Central memory CD4-positive, alpha-beta T cell (primary cell): ENCODE data around the gene SMIM36.
"Not testable (repeated sequence)": the region's sequence is repeated elsewhere in the genome, so short reads cannot be mapped to it uniquely, and the experiment has no call there.

Experiments used
- DNase-seq: peaks from one replicate; pipeline ENCODE4 v3.0.0; 2022

SMIM36 gene

GRCh38 chr17:55454906-55455474, 56.3 kb downstream of the SMIM36 start:
- DNase-seq, result no peak

DNA sequence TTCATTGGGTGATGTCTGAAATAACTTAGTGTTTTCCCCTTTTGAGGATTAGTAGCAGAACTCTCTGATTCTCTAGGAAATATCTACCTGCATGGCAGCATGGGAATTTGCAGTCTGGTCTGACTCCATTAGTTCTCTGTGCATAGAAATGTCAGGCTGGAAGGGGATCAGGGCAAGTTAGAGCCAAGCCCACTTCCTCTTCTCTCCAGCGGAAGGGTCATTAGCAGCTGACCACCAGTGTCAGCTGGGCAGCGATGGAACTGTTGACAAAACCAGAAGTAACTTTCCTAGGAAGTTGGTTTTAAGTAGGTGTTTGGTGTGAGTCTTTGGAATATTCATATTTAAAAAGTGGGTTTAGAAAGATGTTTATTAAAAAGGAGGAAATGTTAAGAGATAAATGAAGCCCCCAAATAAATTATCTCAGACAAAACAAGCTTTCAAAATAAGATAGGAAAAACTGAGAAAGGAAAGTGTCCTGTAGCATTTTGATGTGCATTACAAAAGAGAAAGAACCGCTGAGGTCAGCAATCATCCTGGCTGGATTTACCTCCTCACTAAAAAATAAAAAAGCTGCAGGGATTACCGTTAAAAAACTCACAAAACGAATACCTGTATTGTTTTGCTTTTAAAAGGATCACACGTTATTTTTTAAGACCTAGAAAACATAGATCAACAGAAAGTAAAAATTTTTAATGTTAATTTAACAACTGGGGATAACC, 57.3 kb downstream of the SMIM36 start:
- no peak for DNase-seq

- DNase-seq, result no peak
These were observed 59.0 kb downstream of the SMIM36 start for GRCh38 chr17:55452139-55452790.

GRCh38 chr17:55451758-55452138, 59.5 kb downstream of the SMIM36 start:
- DNase-seq, result no peak

DNA sequence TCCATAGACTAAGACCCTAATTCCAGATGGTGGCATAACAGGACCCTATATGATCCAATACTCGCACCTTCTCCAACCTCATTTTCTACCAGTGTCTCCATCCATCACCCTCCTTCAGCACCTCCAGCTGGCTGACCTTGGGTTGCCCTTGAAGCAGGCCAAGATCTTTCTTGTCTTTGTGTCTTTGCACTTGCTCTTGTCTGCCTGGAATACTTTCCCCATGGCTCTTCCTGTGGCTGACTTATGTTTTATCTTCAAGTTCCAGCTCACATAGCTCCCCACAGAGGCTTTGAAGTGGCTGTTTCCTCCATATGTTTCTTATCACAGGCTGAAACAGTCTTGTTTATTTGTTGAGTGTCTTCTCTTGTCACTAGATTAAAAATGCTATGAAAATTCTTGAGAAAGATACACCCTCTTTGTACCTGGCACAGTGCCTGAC, 60.0 kb downstream of the SMIM36 start:
- no peak for DNase-seq

DNA sequence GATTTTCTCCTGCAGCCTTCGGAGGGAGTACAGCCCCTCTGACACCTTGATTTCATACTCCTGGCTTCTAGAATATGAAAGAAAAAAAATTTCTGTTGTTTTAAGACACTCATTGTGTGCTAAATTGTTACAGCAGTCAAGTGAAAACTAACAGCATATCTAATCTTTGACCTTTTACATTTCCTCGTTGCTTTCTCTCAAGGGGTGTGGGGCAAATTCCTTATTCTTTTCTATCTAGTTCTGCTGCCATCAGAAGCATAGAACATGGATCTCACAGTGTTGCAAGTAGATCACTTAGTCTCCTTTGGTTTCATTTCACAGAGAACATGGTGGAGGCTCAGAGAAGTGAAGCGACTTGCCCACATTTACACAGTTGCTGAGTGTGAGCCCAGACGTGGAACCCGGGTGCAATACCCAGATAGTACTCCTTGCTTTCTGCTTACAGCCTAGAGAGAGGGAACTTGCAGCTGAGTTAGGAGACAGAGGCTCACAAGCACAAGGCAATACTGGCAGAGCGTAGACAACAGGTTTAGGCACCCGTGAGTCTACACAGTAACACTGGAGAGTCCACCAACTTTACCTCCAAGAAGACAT, 60.9 kb downstream of the SMIM36 start:
- no peak for DNase-seq

DNA sequence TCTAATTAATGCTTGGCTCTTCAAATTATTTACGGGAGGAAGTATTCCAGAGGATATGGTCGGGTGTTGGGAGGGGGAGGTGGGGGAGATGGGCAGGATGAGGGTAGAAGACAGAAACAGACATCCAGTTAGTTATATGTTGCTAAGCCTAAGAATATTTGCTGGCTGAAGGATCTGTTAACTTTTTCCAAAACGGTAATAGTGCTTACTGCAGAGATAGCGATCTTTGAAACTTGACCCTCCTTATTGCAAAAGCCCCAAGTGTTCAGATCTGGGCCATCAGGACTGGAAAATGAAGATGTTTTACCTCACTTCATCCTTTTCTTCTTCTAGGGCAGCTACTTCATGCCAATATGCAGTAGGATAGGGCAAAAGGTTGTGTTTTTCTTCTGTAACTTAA, 62.6 kb downstream of the SMIM36 start:
- DNase-seq, result no peak

DNA sequence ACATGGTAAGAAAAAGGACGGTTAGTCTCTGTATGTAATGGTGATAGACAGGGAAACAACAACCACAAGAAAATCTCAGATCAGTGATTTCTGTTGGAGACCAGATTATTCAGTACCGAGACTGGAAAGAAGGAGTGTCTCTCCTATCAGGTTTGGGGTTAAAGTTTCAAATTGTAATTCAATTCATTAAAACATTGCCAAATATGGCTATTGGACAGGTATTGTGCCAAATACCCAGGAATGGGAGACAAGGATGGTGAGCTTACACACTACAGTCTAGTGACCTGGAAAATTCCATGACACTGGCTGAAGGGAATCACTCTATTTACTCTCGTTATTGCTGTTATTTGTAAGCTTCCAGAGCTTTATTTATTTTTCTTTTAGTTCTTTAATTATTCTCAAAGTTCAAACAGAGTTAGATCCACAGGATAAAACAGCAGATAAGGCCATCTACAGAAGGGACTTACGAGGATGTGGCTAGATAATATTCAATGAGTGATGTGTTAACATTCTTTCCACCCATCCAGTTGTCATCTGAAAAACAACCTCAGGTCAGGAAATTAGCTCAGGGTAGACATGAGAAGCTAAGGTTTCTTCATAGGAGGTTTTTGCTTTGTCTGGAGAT, 64.6 kb downstream of the SMIM36 start:
- DNase-seq, result no peak

DNA sequence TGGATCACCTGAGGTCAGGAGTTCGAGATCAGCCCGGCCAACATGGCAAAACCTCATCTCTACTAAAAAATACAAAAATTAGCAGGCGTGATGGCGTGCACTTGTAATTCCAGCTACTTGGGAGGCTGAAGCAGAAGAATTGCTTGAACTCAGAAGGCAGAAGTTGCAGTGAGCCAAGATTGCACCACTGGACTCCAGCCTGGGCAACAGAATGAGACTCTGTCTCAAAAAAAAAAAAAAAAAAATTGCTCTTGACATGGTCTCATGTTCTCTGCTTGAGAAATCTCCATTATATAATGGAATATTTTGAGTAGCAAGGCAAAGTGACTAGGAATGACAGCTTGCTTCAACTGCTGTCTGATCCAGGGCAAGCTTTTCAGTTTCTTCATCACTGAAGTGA, 65.2 kb downstream of the SMIM36 start:
- not testable (repeated sequence) for DNase-seq

- no peak for DNase-seq
These were observed 66.5 kb downstream of the SMIM36 start for GRCh38 chr17:55444471-55445441.

- DNase-seq, result no peak
These were observed 67.3 kb downstream of the SMIM36 start for GRCh38 chr17:55443904-55444303.

DNA sequence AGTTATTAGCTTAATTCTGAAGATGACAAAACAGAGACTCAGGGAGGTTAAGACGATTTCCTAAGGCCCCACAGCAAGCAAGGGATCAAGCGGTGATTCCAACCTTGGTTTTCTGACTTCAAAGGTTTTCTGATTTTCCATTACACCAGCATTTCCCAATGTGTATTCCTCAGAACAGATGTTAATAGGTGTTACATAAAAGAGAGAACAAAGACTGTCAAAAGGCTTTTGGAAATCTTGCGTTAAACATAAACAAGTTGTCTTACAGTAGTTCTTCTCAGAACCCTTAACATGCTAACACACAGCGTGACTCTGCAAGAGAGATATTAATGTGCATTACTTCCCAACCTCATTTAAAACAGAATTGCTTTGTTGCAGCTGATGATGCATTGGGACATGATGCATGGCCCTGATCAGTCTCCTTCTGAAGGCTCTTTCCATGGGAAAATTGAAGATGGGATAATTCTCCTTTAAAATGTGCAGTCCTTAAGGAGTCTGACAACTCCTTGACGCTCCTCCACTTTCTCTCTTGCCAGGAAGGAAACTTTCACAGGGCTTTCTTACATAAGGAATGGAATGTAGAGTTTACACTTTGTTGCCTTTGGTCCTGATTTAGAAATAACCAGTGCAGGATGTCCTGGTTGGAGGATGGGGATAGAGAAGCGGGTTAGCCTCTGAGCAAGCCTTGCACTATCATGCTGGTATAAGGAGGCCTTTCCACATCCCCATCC, 68.1 kb downstream of the SMIM36 start:
- no peak for DNase-seq

GRCh38 chr17:55442462-55442861, 68.8 kb downstream of the SMIM36 start:
- DNase-seq, result no peak

DNA sequence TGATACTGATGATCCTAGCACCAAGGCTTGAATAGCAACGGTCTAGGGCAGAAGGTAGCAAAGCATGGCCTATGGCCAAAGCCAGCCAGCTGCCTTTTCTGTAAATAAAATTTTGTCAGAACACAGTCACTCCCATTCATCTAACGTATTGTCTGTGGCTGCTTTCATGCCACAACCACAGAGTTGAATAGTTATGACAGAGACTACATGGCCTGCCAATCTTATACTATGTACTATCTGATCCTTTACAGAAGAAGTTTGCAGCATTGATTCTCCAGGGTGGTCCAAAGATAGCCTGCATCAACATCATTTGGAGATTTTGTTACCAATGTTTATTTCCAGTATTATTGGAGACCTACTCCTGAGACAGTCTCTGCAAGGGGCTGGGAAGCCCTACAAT, 69.7 kb downstream of the SMIM36 start:
- no peak for DNase-seq

GRCh38 chr17:55440391-55440790, 70.9 kb downstream of the SMIM36 start:
- DNase-seq, result no peak

DNA sequence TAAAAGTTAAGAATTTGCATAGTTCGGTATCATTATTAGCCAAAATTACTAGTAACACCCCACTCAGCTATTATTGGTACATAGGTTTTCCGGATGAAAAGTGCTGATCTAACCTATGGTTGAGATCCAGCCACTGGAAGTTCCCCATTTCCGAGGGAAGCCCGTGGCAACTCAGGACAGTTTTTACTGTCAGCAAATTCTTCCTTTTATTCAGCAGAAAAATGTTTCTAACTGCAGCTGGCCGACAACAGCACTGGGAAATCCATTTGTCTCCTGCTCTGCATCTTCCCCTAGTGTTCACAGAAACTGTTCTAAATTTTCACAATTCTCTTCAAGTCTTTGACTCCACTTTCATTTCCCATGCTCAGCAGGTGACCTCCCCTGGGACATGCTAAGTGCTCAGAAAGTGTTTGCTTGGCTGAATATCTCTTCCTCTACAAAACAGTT, 74.1 kb downstream of the SMIM36 start:
- DNase-seq, result no peak

DNA sequence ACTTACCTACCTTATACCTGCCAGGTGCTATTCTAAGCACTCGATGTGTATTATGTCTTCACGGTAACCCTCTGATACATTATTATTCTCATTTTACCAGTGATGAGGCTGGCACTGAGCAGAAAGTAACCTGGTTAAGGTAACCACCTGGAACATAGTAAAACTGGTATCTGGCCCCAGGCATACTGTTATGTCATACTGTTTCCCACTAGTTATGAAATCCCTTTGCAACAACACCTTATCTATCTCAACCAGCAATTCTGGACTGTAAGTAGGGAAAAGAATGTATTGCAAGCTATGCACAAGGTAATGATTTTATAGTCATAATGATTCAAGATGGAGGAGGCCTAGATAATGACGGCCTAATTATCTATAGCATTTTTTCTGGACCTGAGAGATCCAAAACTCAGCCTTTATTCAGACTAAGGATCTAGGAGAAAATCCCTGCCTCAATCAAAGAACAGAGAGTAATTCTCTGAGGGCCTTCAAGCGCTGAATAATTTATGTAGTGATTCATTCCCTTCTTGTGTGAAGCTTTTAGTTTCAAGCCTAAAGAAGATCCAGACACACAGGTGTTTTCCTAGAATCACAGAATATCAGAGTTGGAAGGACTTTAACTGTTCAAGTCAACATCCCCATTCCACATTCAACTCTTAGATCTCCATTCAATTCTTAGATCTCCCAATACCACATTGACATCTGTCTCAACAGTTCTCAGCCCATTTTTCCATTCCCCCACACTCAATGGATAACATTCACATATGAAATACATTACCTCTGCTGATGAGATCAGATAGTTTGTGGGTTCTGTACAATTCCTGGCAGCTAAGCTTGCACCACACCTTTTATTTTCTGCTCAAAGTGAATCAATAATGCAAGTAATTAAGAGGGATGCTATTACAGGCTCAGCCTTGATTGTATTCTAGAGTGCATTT, 74.8 kb downstream of the SMIM36 start:
- DNase-seq, result no peak

DNA sequence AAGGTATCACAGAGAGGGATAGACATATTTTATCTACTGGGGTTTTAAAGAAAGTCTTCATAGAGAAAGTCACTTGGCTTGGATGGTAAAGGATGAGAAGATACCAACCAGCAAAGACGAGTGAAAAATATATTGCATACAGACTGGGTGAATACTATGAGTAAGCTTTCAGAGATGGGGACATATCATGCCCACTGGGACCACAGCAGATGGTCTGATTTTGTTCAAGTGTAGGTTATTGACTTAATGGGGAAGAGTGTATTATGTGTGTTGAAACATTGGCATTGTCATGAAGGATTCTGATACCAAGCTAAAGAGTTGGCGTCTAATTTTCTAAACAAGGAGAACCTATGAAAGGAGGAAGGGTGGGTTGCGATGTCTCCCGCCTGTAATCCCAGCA, 75.8 kb downstream of the SMIM36 start:
- no peak for DNase-seq

DNA sequence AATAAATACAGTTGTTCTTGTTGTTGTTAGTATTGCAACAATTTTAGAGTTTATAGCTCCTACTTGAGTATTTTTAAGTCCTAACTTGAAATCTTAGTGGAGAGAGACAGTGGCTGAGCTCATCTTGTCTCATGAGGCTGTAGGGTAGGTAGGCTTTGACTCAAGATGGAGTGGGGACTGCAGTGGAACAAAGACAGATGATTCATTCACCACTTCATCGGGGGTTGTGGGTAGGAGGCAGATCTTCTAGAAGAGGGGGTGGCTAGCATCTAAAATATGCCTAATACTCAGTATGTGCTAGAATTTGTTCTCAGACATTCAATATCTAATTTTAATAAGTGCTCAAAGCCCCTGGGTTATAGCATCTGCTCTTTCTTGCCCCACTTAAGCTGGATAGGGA, 76.5 kb downstream of the SMIM36 start:
- no peak for DNase-seq
